GM19351 (cell line): ENCODE measurements around the gene C1S.
A peak's percentile ranks its signal among the peaks of the same experiment; 100 is the strongest.
"Not testable (repeated sequence)": the region's sequence is repeated elsewhere in the genome, so short reads cannot be mapped to it uniquely, and the experiment has no call there.

Experiments
- ATAC-seq: cut with Tn5 transposase; IDR thresholded peaks from one replicate; pipeline ENCODE4 v1.9.1; 2021; ENCODE audit warnings: mild to moderate bottlenecking, moderate library complexity; ENCODE audit not compliant: unreplicated experiment

The C1S gene

GRCh38 chr12:7060353-7060954 is at the start of gene C1S:
TSS of gene C1S (plus strand) at chr12:7060718. CDS start at chr12:7061913, 1,195 bp downstream.
- ATAC-seq: no peak

DNA sequence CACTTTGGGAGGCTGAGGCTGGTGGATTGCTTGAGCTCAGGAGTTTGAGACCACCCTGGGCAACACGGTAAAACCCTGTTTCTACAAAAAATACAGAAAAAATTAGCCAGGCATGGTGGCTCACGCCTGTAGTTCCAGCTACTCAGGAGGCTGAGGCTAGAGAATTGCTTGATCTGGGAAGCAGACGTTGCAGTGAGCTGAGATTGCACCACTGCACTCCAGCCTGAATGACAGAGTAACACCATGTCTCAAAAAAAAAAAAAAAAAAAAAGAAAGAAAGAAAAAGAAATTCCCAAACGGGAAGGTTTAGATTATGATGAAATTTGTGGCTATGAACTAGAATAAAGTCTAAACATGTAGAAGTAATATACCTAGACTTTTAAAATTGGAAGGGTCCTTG is 49.1 kb upstream of the C1S start:
- ATAC-seq: not testable (repeated sequence)

- ATAC-seq: no peak
Measured at GRCh38 chr12:7012024-7012607, 48.4 kb upstream of the C1S start.

DNA sequence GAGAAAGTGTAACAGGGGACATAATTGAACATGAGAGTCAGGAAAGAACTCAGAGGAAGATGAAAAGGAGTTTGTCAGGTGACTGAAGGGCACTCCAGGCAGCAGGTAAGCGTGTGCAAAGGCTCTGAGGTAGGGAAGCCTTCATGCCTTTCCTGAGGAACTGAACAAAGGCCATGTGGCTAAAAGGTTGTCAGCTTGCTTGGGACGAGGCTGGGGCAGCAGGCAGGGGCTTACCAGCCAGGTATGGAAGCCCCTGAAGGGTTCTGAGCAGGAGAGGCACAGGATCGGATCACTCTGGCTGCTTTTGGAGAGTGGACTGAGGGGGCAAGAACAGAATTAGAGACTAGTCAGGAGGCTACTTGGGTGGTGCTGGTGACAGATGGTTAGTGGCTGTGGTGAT is 47.4 kb upstream of the C1S start:
- ATAC-seq: no peak

- no peak for ATAC-seq
Measured at GRCh38 chr12:7015555-7016370, 44.8 kb upstream of the C1S start.

DNA sequence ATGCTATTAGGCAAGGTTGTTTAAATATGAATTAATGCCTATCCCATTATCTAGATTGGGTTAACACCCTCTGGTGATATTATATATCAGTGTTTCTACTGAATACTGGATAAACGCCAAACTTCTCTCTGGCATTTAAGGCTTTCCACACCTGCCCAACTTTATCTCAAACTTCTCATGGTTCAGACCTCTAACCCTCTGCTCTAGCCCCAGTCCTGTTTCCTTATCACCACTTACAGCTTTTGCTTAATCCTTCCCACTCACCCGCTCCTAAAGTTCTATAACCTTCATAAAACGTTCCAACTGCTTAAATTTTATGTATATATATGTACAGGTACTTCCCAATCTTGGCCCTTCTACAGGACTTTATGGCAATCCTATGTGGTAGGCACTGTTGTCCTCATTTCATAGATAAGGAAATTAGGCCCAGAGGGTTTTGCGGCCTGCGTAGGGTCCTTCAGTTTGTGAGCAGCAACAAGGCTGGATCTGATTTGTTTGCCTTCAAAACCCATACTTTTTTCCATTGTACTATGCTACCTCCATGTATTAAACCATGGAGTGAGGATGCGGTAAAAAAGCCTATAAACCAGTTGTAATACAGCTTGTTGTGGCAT is 43.5 kb upstream of the C1S start:
- ATAC-seq: no peak

- ATAC-seq: peak; percentile 35
Measured at GRCh38 chr12:7017870-7018349, 42.6 kb upstream of the C1S start.

- ATAC-seq: peak; percentile 89
Measured at GRCh38 chr12:7018350-7019042, 42.0 kb upstream of the C1S start, which contains the start of gene LPCAT3. TSS of gene LPCAT3 (minus strand) at chr12:7018476. CDS start at chr12:7018424, 52 bp downstream.

DNA sequence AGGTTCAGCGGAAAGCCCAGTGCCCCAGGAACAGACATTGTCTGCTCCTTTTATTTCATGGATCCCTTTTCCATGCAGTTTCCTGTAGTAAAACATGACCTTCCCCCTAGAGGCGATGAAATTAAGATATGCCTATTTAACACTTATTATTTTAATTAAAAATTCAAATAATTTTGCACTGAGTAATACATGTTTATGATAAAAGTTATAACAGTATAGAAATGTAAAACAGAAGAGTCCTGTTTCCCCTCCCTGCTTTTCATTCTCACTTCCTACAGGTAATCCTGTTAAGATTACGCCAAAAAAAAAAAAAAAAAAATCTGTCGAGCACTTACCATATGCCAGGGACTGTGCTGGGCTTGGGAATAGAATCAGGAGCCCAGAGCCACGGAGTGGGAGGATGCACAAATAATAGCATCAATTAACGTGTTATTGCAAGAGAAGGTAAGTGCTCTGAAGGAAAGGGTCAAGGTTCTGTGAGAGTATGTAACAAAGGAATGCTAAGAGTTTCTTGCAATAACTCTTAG is 41.4 kb upstream of the C1S start:
- ATAC-seq: no peak

DNA sequence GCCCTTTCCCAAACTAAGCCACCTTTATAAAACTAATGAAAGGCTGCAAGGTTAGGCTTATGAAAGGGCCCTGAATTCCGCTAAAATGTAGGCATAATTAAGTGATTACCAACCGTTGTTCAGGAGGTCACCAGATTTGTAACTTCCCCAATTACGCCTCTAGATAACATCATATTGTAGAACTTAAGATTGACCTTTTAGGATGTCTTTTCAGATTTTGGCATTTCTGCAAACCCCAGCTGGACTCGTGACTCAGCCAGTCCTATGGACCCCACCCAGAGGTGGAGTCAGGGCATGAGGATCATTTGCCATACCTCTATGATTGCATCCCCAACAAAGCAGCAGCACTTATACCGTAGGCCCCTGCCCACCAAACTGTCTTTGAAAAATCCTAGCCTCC is 38.6 kb upstream of the C1S start:
- no peak for ATAC-seq

- ATAC-seq: no peak
Measured at GRCh38 chr12:7023114-7023513, 37.4 kb upstream of the C1S start.

DNA sequence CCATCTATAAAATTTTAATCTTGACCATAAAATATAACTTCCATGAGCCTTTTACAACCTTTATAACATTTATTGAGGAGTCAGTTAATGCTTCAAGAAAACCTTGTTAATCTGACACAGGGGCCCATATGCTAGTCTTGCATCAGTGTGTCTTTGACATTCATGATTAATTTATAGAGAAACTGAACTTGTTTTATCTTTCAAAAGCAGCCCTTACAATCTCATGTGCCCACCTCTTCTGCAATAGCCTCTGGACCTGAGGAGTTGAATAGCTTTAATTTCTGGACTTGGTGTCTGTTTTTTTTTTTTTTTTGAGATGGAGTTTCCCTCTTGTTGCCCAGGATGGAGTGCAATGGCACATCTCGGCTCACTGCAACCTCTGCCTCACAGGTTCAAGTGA is 33.7 kb upstream of the C1S start:
- ATAC-seq: no peak

DNA sequence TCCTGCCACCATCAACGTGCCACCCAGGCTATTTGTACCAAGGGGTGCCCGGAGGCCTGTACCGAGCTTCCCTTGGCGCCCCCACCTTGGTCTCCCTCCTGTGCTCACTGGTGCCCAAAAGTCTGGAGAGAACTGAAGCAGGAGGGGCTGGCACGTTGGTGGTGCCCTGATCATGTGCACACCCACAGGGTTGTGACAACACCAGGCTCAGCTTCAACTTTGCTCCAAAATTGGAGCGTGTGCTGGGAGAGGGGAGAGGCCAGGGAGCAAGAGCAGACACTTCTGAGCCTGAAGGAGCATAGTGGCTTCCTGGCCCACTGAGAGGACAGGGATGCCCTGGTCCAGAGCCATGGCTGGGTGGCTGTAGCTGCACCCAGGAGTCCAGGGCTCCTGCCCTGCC is 29.2 kb upstream of the C1S start:
- no peak for ATAC-seq

GRCh38 chr12:7032990-7033389 is 27.5 kb upstream of the C1S start:
- no peak for ATAC-seq

DNA sequence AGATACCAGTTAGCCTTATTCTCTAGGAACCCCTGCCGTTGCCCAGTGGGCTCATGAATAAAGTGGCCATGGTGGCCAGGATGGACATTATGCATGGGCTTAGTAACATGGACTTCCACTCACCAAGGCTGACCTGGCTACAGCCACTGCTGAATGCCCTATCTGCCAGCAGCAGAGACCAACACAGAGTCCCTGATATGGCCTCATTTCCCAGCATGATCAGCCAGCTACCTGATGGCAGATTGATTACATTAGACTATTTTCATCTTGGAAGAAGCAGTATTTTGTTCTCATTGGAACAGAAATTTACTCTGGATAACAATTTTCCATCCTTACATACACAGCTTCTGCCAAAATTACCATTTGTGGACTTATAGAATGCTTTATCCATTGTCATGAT is 26.1 kb upstream of the C1S start:
- ATAC-seq: no peak

GRCh38 chr12:7035463-7035862 is 25.1 kb upstream of the C1S start:
- ATAC-seq: no peak

DNA sequence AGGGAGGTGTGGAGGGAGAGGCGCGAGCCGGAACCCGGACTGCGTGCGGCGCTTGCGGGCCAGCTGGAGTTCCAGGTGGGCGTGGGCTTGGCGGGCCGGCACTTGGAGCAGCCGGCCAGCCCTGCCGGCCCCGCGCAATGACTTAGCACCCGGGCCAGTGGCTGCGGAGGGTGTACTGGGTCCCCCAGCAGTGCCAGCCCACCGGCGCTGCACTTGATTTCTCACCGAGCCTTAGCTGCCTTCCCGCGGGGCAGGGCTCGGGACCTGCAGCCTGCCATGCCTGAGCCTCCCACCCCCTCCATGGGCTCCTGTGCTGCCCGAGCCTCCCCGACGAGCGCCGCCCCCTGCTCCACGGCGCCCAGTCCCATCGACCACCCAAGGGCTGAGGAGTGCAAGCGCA is 23.1 kb upstream of the C1S start:
- not testable (repeated sequence) for ATAC-seq

DNA sequence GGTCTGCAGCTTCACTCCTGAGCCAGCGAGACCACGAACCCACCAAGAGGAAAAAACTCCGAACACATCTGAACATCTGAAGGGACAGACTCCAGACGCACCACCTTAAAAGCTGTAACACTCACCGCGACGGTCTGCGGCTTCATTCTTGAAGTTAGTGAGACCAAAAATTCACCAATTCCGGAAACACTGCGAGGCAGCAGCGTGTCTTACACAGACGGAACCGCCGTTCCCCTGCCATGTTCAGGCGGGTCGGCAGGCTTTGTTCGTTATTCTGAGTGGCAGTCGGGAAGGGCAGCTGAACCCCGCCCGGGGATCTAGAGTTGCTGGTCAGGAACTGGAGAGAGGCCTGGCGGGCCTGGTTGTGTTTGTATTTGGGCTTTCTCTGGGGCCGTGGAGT is 21.9 kb upstream of the C1S start:
- ATAC-seq: no peak

DNA sequence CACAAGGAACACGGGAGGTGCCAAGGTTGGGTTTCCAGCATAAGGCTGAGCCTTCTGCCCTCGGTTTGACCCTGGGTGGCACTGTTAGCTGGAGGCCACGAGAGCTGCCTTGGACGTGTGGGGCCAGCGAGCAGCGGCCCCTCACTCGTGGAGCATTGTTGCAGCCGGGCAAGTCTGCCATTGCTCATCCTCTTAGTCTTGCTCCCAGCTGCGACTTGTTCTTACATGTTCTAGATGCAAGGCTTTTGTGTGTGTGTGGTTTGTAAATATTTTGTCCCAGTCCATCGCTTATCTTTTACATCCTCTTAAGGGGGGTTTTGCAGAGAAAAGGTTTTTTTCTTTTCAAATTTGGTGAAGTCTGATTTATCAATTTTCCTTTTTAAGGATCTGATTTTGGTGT is 21.1 kb upstream of the C1S start:
- no peak for ATAC-seq

- no peak for ATAC-seq
Measured at GRCh38 chr12:7042842-7043241, 17.7 kb upstream of the C1S start.

DNA sequence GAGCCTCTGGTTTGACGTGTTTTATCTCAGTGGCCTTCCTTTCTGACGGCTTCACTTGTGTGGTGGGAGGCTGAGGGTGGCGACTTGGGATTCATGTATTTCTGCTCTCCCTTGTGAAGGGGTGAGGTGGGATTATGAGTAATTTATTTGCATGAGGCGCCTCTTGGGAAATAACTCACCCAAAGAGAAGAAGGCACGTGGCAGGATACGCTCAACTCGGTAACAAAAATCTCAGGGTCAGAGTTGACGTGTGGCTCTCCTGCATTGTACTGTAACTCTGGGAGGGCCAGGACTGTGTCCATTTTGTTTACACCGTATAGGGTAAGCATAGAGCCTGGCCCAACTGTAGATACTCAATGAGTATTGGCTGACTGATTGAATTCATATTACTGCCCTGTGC is 14.6 kb upstream of the C1S start:
- no peak for ATAC-seq
